ENCODE results near the gene TMEM128.
"Not testable (repeated sequence)": the region's sequence is repeated elsewhere in the genome, so short reads cannot be mapped to it uniquely, and the experiment has no call there.

Gene TMEM128

DNA sequence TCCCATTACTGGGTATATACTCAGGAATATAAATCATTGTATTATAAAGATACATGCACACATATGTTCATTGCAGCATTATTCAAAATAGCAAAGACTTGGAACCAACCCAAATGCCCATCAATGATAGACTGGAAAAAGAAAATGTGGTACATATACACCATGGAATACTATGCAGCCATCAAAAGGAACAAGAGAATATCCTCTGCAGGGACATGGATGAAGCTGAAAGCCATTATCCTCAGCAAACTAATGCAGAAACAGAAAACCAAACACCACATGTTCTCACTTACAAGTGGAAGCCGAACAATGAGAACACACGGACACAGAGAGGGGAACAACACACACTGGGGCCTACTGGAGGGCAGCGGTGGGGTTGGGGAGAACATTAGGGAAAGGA lies 9.7 kb upstream of the TMEM128 start:
- not testable (repeated sequence) for DNase-seq (ENCODE audit: extremely low spot score, insufficient read length, low read depth); FAIRE-seq

DNA sequence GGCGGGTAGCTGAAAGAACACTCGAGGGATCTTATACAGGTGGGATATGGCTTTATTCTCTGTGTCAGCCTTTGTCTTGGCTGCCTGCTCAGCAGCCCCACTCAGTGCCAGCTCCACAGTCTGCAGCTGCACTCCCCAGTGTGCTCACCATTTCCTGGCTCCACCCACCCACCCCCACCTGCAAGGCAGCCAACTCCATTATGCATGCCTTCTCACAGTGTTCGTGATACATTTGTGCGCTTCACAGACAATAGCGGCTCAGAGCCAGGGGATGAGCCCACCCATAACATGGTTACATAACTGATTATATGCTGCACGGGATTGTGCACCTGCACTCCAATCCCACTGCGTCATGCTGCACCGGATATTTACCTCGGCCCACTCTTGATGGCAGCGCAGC lies 8.8 kb upstream of the TMEM128 start:
- DNase-seq (ENCODE audit: extremely low spot score, insufficient read length, low read depth) (no peak), FAIRE-seq (no peak)

DNA sequence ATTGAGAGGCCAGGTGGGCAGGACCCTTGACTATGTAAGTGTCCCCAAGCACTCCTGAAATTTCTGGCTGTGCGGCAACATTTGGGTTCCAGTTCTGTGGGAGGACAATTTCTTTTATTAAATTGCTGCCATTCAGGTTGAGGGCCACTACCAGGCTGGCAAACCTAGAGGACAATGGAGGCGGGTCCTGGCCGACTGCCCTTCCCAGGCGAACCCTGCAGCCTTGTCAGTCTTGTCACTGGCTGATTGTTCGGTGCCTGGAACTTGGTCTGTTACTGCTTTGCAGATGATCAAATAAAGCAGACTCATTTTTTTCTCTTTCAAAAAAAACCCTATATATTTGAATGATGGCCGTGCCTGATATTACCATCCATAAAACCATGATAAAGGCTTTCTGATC lies 6.6 kb upstream of the TMEM128 start:
- FAIRE-seq = no peak
- no peak for DNase-seq (ENCODE audit: extremely low spot score, insufficient read length, low read depth)

DNA sequence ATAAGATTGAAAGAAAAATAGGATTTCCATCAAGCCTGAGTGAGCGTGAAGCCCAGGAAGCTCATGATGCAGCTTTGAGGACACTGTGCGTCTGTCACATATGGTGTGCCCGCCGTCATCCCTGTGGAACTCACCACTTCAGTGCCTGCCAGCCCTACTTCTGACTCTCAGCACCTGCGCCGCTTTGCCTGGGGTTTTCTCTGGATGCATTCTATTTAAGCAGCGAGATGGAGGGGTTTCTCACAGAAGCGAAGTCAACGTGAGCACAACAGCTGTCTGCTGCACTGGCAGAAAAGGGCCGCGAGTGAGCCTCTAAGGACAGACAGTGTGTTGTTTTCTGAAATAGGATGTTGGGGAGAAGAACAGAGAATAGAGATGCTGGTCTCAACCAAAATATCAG lies 6.2 kb upstream of the TMEM128 start:
- FAIRE-seq = no peak
- DNase-seq (ENCODE audit: extremely low spot score, insufficient read length, low read depth) = no peak

DNA sequence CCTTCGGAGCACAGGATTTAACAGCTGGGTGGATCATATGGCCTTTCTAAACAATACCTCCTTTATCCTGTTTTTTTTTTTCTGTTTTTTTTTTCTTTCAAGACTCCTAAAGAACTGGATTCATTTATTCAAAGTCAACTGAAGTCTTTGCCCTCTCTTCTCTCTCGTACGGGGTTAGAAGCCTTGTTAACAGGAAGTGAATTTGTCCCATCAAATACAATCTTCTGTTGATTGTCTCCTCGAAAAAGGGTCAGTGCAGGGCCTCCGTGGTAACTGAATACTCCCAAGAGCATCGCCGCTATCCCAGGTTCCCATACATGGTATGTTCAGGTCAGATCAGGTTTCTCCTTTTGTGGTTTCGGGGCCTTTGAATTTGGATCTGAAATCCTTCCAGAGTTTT lies 1.8 kb upstream of the TMEM128 start:
- no peak for DNase-seq (ENCODE audit: extremely low spot score, insufficient read length, low read depth)
- FAIRE-seq = no peak

DNA sequence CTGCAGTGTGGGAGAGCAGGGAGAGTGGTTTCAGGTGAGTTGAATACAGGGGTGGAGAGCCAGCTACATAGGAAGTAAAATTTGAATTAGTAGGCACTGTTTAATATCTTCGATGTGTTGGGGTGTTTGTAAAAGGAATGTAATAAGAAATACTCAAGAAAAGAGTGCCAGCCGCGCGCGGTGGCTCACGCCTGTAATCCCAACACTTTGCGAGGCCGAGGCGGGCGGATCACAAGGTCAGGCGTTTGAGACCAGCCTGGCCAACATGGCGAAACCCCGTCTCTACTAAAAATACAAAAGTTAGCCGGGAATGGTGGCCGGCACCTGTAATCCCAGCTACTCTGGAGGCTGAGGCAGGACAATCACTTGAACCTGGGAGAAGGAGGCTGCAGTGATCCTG lies 1.3 kb upstream of the TMEM128 start:
- FAIRE-seq; DNase-seq (ENCODE audit: extremely low spot score, insufficient read length, low read depth): not testable (repeated sequence)

DNA sequence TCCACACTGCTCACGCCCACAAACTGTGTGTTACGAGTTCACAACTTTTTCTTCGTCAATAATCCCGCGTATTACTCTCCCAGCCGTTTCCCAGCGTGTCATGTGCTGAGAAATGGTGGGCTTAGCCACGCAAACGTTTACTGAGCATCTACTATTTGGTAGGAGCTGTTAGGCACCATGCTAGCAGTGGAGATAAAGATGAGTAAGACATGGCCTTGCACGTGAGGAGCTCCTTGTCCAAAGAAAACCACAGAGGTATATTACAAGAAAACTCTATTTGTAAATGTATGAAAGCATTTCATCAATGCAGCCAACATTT lies 821 bp upstream of the TMEM128 start:
- FAIRE-seq = no peak

DNA sequence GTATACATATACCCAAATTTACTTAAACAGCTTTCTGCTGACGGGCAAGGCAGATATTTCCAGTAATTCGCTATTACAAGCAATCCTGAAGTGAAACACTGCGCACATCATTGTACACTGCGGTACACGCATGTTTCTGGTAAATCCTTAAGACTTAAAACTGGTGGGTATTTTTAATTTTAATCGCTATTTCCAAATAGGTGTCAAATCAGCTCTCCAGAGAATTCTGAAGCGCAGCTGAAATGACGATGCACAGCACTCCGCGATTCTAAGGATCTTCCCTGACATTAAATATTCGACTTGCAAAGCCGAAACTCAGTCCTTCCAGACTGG lies 361 bp downstream of the TMEM128 start:
- FAIRE-seq = no peak
- DNase-seq (ENCODE audit: extremely low spot score, insufficient read length, low read depth) = no peak

More for the DNA sequence above, 821 bp upstream of the TMEM128 start:
- no peak for DNase-seq (ENCODE audit: extremely low spot score, insufficient read length, low read depth)

DNA sequence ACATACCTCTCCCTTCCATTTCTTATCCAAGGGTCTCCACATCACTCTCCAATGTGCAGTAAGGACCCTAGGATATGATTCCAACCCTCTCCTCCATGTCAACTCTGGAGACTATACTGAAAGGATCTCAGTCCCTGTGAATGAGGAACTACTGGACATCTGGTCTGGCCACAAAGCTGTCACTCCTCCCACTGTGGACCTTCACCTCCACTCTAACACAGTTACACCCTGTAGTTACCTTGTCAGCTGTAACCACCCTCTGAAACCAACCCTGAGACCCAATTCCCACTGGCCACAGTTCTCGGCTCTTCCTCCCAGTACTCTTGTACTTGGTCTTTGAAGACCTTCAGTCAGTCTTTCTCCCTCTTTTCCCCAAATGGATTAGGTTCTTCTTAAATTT lies 2.9 kb downstream of the TMEM128 start:
- DNase-seq (ENCODE audit: extremely low spot score, insufficient read length, low read depth) (no peak), FAIRE-seq (no peak)

DNA sequence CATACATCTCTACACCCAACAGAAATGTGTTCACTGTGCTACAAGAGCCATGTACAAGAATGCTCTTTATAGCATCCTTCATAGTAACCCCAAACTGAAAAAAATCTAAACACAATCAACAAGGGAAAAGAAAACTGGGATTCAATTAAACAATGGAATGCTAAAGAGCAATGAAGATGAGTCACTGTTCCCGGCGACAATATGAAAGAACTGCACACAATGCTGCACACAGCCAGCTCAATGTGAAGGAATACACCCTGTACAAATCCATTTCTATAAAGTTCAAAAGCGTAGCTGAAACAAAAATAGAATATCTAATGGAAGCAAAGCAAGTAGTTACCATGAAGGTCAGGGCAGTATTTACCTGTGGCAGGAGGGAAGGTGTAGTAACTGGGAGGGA lies 8.5 kb downstream of the TMEM128 start:
- not testable (repeated sequence) for DNase-seq (ENCODE audit: extremely low spot score, insufficient read length, low read depth); FAIRE-seq

DNA sequence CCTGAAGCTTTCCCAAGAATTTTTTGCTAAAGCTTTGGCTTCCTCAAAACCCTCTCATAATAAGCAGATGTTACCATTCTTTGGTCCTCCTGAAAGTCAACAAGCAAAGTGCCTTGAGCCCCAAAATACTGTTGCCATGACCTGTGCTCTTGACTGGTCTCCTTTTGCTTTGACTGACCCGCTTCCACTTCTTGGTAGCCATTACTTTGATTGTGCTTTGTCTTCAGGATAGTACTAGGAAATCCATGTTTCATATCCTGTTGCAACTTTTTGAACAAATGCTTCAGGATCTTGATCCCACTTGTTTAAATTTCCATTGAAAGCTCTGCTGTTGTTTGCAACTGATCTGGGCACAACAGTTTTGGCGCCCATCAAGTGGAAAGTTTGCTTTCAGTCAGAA lies 14.4 kb downstream of the TMEM128 start:
- FAIRE-seq = no peak
- no peak for DNase-seq (ENCODE audit: extremely low spot score, insufficient read length, low read depth)

DNA sequence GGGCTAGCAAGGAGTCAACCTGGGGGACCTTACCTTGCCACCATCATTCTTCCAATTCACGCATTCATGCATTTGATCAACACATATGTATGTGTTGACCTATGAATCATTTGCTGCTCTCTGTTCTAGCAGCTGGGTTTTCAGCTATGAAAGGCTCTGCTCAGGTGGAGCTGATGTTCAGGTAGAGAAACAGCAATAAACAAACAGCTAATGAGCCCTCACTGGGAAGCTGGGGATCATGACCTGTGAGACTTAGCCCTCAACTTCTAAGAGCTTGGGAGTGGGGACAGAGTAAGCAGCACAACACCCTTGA lies 19.7 kb downstream of the TMEM128 start:
- DNase-seq (ENCODE audit: extremely low spot score, insufficient read length, low read depth) = no peak
- FAIRE-seq = no peak

DNA sequence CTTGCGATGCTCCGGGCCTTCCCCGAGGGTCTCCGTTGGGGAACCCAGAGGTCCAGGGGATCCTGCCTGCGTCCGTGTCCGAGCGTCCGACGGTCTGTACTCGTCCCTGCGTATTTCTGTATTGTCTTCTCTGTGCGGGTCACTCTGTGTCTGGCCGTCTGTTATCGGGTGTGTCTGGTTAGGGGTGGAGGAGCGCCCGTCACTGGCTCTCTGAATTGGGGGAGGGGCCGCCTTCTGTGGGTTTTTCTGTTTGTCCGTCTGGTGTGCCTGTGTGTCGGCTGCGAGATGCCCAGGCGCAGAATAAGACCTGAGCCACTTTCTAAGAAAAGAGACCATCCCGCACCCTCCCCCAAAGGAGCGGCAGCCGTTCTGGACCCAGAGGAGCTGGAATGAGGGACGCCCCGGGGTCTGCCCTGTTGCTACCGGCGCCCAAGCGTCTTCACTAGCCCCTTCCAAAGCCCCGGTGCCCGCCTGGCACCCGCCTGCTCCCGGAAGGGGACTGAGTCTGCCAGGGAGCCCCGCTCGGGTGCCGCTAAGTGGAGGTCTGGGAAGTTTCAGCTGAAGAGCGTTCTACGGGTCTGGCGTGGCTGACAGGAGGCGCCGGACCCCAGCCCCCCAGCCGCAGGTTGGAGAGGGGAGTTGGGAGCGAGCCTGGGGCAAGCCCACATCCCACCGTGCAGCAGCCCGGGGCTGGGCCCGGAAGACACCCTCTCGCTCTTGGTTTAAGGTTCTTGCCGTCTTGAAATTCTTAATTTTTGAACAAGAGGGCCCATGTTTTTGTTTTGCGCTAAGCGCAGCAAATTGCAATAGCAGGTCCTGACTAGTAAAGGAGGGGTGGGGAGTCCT lies 20.3 kb downstream of the TMEM128 start:
- DNase-seq (ENCODE audit: extremely low spot score, insufficient read length, low read depth) (no peak), FAIRE-seq (no peak)

DNA sequence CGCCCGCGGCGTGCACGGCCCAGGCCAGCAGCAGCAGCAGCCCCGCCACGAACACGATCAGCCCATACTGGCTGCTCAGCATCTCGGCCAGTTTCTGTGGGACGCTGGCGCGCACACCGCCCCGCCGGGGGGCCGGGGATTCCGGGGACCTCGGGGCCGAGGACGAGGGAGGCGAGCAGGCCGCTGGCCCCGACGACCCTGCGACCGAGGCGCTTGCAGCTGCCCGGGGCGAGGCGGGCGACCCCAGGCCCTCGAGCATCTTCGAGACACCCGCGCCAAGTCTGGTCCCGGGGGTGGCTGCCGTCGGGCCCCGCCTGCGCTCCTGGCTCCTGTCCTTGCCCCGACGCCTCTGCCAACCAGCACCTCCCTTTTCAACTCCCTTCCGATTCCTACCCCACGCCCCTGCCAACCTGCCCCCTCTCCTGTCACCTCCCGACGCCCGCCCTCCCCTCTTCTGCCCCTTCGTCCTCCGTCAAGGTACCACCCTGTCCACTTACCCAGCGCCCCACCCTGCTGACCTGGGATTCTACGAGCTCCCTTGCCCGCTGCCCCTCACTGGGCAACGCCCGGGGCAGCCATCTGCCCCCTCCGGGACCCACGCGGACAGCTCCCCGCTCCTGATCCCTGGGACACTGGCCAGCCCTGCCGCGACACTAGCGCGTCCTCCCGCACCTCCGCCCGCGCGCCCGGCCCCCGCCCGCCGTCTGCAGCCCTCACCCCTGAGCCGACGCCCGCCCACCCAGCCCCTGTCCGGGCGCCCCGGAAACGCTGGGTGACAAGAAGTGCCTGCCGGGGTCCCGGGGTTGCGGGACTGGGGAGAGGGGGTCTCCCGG lies 21.2 kb downstream of the TMEM128 start, which contains the start of gene OTOP1:
OTOP1 (minus strand) TSS at position 324 of the 833 bp plus-strand sequence; CDS start at position 259, 65 bp downstream.
- DNase-seq (ENCODE audit: extremely low spot score, insufficient read length, low read depth) (no peak), FAIRE-seq (no peak)

DNA sequence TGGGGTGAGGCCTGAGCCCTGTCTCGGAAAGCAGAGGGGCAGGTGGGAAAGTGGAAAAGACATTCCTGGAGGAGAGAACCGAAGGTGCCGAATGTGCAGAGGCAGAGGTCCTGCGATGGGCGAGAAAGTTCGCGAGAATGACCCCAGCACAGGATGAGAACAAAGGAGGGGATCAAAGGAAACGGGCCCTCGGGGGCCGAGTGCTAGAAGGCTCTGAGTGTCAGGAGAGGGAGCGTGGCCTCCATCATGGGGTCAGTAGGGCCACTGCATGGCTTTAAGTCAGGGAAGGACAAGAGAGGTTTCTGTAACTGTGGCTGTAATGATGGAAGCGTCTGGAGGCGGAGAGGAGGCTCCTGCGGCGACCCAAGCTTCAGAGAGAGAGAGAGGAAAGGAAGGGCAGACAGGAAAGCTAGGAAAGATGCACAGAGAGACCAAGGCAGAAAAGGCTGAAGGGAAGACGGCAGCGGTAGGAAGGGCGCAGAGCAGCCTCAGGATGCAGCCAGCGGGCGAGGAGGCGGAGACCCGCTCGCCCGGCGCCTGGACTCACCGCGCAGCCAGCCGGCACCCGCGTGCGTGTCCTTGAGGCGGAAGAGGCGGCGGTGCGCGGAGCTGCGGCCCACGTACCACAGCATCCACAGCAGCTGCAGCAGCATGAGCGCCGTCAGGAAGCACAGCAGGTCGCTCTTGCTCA lies 22.0 kb downstream of the TMEM128 start:
- FAIRE-seq = no peak
- DNase-seq (ENCODE audit: extremely low spot score, insufficient read length, low read depth) = no peak

DNA sequence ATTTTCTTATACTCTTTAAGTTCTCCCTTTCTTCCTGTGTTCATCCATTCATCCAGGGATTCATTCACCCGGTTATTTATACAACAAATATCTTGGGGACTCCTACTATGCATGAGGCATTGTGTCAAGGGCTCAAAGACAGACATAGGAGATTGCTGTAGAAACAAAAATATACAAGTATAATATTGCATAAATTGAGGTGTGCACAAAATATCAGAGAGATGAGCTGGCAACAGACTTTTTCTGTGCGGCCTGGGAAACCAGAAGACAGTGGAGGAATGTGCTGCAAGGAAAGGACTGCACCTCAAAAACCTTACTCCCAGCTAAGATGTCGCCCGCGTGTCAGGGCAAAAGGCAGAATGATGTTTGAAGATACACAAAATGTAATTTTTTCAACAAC lies 30.9 kb downstream of the TMEM128 start:
- DNase-seq (ENCODE audit: extremely low spot score, insufficient read length, low read depth) (no peak), FAIRE-seq (no peak)

DNA sequence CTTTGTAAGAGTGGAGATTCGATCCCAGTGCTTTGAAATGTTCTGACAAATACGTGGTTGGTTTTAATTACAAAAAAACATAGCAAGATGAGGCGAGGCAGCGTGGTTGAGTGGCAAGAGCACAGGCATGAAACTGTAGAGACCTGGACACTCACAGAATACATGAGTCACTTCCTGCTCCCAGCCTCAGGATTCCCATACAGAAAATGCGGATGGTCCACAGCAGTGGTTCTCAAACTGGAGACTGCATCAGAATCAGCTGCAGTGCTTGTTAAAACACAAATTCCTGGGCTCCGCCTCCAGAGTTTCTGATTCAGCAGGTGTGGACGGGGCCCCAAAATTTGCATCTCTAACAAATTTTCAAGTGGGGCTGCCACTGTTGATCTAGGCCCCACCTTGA lies 31.4 kb downstream of the TMEM128 start:
- no peak for DNase-seq (ENCODE audit: extremely low spot score, insufficient read length, low read depth)
- FAIRE-seq = no peak

DNA sequence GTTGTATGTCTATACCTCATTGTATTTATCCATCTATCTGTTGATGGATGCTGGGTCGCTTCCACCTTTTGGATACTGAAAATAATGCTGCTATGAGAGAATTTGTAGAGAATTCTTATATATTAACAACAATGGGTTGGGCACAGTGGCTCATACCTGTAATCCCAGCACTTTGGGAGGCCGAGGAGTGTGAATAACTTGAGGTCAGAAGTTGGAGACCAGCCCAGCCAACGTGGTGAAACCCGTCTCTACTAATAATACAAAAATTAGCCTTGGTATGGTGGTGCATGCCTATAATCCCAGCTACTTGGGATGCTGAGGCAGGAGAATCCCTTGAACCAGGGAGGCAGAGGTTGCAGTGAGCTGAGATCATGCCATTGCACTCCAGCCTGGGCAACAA lies 34.3 kb downstream of the TMEM128 start:
- FAIRE-seq; DNase-seq (ENCODE audit: extremely low spot score, insufficient read length, low read depth): not testable (repeated sequence)

DNA sequence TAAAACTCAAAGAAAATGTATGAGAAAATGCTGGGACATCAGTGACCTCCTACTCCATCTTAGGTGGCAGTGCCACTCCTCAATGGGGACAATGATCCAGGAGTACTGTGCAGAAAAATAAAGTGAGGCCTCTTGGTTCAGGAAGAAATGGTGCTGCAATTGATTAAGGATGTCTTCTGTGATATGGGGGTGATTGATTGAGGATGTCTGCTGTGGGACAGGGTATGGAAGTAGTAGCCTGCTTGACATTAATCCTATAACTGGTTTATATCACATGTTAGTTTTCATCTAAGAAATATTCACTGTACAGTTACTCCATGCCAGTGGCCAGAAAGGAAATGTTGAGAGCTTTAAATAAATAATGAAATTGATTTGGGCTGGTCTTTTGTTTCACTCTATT lies 41.8 kb downstream of the TMEM128 start:
- DNase-seq (ENCODE audit: extremely low spot score, insufficient read length, low read depth) (no peak), FAIRE-seq (no peak)

DNA sequence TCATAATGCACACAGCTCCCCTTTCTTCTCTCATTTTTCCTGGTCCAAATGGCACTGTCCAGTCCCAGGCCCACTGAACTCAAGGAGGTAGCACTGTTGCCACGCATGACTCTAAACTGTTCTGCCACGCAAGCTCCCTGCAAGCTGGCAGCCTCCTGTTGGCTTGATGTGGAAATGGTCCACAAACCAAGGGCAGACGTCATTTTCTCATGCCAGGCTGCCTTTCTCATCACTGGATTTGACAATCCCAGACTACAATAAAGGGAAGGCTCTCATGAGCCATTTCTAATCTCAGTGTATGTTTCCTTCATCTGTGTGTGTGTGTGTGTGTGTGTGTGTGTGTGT lies 43.6 kb downstream of the TMEM128 start:
- no peak for FAIRE-seq

More for the DNA sequence above, 43.6 kb downstream of the TMEM128 start:
- no peak for DNase-seq (ENCODE audit: extremely low spot score, insufficient read length, low read depth)

All from GM18507 (cell line).